Endothelial cell (in vitro differentiated cells): ENCODE results near the gene C3orf70. TPM values are rescaled to one million over a fixed set of nuclear protein-coding genes. Genes with fewer than 3 reads are reported as not detected.

Experiments used
- DNase-seq: peaks from one replicate; pipeline ENCODE4 v3.0.0; 2021; ENCODE audit warnings: low spot score
- H3K27ac Mint-ChIP-seq: one replicate; pipeline ENCODE4 v1.8.0; 2021; ENCODE audit warnings: mixed read lengths, inconsistent platforms; ENCODE audit not compliant: unreplicated experiment
- H3K27me3 Mint-ChIP-seq: one replicate; pipeline ENCODE4 v1.8.0; 2021; ENCODE audit warnings: mild to moderate bottlenecking, moderate library complexity, mixed read lengths, inconsistent platforms; ENCODE audit not compliant: unreplicated experiment
- H3K36me3 Mint-ChIP-seq: one replicate; pipeline ENCODE4 v1.8.0; 2021; ENCODE audit warnings: mild to moderate bottlenecking, low read depth, mixed read lengths, inconsistent platforms; ENCODE audit not compliant: unreplicated experiment
- H3K4me1 Mint-ChIP-seq: one replicate; pipeline ENCODE4 v1.8.0; 2021; ENCODE audit warnings: mild to moderate bottlenecking, mixed read lengths, inconsistent platforms; ENCODE audit not compliant: unreplicated experiment
- H3K4me3 Mint-ChIP-seq: one replicate; pipeline ENCODE4 v1.8.0; 2021; ENCODE audit warnings: mild to moderate bottlenecking, mixed read lengths, inconsistent platforms; ENCODE audit not compliant: unreplicated experiment
- H3K9me3 Mint-ChIP-seq: one replicate; pipeline ENCODE4 v1.8.0; 2021; ENCODE audit warnings: mixed read lengths, inconsistent platforms; ENCODE audit not compliant: unreplicated experiment
- total RNA-seq: library from RNA; stranded (reverse); fragmentation: NEBNext Ultra II Directional; extraction: Animal tissue kit (Norgen Biotek cat#: 25700); gene quantifications from one replicate; pipeline ENCODE4 v1.2.1, GENCODE V29; 2021; ENCODE audit not compliant: unreplicated experiment
- TF ChIP-seq, protein P1 (sequence below): fragments of 200-600 bp; sonication (generic); IDR thresholded peaks from one replicate; pipeline ENCODE4 v1.5.0; 2021; ENCODE audit warnings: antibody characterized with exemption; ENCODE audit not compliant: unreplicated experiment

Gene C3orf70
- total RNA-seq, 1 donor from 2014 or later: 1.4 TPM

DNA sequence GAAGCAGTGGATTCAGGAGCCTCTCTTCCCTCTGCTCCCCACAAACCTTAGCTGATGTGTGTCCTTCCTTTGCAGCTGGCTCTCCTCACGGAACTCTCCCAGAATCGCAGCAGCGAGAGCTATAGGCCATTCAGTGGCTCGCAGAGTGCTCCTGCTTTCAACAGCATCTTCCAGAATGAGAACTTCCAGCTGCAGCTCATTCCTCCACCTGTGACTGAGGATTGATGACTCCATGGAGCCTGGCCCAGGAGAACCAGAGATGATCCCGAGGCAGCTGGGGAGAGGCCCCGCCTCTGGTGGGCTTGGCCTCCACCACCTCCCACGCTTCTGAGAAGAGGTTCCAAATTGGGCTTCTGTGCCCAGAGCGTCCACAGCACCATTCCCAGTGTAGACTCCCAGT lies 101.1 kb downstream of the C3orf70 start:
- H3K27me3 Mint-ChIP-seq: no peaks in the 10 kb centered on the region
- peaks cover 45% of the 10 kb centered on the region for H3K36me3 Mint-ChIP-seq
- H3K27ac Mint-ChIP-seq: no peak overlapping the region
- TF ChIP-seq, protein P1, sequence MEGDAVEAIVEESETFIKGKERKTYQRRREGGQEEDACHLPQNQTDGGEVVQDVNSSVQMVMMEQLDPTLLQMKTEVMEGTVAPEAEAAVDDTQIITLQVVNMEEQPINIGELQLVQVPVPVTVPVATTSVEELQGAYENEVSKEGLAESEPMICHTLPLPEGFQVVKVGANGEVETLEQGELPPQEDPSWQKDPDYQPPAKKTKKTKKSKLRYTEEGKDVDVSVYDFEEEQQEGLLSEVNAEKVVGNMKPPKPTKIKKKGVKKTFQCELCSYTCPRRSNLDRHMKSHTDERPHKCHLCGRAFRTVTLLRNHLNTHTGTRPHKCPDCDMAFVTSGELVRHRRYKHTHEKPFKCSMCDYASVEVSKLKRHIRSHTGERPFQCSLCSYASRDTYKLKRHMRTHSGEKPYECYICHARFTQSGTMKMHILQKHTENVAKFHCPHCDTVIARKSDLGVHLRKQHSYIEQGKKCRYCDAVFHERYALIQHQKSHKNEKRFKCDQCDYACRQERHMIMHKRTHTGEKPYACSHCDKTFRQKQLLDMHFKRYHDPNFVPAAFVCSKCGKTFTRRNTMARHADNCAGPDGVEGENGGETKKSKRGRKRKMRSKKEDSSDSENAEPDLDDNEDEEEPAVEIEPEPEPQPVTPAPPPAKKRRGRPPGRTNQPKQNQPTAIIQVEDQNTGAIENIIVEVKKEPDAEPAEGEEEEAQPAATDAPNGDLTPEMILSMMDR: no peak
- H3K4me1 Mint-ChIP-seq: peaks cover 8% of the 10 kb centered on the region
- DNase-seq: no peak
- no peaks in the 10 kb centered on the region for H3K9me3 Mint-ChIP-seq
- peak overlapping the region; percentile 59 for H3K4me3 Mint-ChIP-seq

DNA sequence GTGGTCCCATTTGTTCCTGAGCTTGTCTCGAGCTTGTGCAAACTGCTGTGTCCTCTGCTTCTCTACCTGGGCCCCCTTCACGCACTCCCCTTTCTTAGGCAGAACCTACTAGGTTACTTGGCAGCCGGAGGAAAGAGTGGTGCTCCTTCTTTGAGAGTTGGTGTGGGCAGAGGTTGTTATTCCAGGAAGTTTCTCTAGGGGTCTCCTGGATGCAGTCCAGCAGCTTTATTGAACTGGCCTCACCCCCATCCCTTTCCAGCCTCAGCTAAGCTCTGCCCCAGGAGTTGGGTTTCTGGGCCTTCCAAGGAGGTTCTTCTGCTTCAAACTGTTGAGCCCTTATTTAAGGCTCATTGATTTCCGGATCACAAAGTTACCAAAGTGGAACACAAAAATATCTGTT lies 103.2 kb downstream of the C3orf70 start:
- peak overlapping the region; percentile 27 for H3K4me3 Mint-ChIP-seq
- H3K27me3 Mint-ChIP-seq: peaks cover 1% of the 10 kb centered on the region
- H3K4me1 Mint-ChIP-seq: peaks cover 29% of the 10 kb centered on the region
- no peak for DNase-seq
- H3K9me3 Mint-ChIP-seq: no peaks in the 10 kb centered on the region
- TF ChIP-seq, protein P1: no peak
- H3K36me3 Mint-ChIP-seq: peaks cover 48% of the 10 kb centered on the region
- no peak overlapping the region for H3K27ac Mint-ChIP-seq

DNA sequence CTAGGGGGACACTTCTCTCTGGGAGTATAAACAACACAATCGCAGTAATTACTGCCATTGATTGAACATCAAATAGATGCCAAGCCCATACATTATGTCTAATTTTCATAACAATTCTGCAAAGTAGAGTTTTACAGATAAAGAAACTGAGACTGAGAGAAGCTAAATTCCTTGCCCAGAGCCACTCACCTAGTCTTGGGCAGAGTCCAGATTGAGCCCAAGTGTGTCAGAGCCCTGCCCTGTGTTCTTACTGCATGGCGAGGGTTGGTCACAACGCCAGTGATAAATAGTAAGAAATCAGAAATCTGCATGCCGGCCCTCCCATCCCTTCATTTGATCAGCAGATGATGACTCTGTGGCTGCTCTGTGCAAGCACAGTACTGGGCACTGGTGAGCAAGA lies 106.3 kb downstream of the C3orf70 start:
- DNase-seq: no peak
- H3K9me3 Mint-ChIP-seq: no peaks in the 10 kb centered on the region

DNA sequence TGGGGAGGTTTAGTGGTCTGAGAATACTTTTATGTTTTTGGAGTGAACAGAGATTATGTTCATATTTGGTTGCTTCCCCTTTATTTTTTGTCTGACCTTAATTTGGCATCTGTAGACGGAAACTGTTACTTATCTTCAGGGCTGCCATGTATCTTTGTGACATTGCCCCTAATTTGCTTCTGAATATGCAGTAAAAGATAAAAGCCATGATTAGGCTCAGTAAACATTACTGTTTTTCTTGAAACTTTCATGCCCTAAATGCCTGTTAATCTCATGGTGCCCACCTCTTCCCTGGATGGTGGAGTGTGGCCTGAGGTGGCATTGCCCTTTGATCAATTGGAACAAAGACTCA lies 106.7 kb downstream of the C3orf70 start:
- peaks cover 1% of the 10 kb centered on the region for H3K27me3 Mint-ChIP-seq
- H3K4me1 Mint-ChIP-seq: peaks cover 45% of the 10 kb centered on the region
- H3K36me3 Mint-ChIP-seq: peaks cover 41% of the 10 kb centered on the region
- peak overlapping the region; percentile 84 for H3K27ac Mint-ChIP-seq
- peak overlapping the region; percentile 51 for H3K4me3 Mint-ChIP-seq
- TF ChIP-seq, protein P1: no peak
- no peaks in the 10 kb centered on the region for H3K9me3 Mint-ChIP-seq
- no peak for DNase-seq

More for the DNA sequence above, 106.3 kb downstream of the C3orf70 start:
- H3K4me1 Mint-ChIP-seq: peaks cover 45% of the 10 kb centered on the region
- TF ChIP-seq, protein P1: no peak
- peaks cover 41% of the 10 kb centered on the region for H3K36me3 Mint-ChIP-seq
- peaks cover 1% of the 10 kb centered on the region for H3K27me3 Mint-ChIP-seq
- H3K4me3 Mint-ChIP-seq: no peak overlapping the region
- H3K27ac Mint-ChIP-seq: peak overlapping the region; percentile 84

DNA sequence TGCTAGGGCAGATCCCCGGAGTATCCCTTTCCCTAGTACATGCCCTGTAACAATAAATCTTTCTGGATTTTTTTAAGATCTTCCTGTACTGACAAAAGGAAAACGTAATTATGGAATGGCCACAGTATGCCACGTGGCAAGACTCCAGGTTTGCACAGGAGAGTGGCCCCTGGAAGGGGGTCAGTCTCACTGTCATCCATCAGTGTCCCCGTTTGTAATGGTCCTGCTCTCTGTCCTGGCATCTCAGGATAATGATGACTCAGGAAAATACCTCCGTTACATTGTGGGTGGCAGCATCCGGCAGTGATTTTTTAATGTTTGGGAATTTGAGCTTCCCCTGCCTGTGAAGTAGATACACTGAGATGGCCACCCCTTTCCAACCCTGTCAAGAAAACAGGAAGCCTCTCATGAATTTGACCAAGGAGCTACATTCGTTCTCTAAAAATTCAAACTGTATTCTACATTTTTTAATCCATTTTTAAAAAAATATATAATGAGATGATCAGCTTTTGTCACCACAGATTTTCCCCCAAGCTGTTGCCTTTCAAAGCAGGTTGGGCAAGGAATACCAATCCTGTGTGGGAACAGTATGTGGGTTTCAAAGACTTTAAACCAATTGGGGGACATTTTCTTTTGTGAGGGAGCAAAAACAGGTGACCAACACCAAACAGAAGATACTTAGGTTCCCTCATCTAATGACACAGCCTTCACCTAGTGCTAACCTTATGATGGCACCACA lies 110.4 kb downstream of the C3orf70 start:
- Mint-ChIP-seq H3K9me3 (no peaks in the 10 kb centered on the region), H3K27me3 (peaks cover 1% of the 10 kb centered on the region), H3K4me1 (peaks cover 43% of the 10 kb centered on the region), H3K4me3 (no peak overlapping the region), H3K27ac (peak overlapping the region; percentile 70), H3K36me3 (peaks cover 22% of the 10 kb centered on the region)
- TF ChIP-seq, protein P1: no peak
- no peak for DNase-seq
